ENCODE measurements around the gene TLE1.

DNA sequence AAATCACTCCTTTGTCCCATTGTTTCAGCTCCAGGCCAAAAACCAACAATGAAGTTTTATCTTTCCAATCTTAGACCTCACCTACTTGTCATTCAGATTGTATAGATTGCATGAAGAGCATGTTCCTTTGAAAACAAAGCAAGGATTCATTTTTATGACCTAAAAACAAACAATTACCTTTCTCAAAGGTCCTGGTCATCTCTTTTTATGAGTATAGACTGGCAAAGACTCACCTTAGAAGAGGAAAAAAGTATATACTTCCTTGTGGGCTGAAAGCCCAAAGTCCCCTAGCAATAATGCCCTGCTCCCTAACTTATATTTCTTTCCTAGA, 28.4 kb upstream of the TLE1 start:
- TF ChIP-seq, protein P1, sequence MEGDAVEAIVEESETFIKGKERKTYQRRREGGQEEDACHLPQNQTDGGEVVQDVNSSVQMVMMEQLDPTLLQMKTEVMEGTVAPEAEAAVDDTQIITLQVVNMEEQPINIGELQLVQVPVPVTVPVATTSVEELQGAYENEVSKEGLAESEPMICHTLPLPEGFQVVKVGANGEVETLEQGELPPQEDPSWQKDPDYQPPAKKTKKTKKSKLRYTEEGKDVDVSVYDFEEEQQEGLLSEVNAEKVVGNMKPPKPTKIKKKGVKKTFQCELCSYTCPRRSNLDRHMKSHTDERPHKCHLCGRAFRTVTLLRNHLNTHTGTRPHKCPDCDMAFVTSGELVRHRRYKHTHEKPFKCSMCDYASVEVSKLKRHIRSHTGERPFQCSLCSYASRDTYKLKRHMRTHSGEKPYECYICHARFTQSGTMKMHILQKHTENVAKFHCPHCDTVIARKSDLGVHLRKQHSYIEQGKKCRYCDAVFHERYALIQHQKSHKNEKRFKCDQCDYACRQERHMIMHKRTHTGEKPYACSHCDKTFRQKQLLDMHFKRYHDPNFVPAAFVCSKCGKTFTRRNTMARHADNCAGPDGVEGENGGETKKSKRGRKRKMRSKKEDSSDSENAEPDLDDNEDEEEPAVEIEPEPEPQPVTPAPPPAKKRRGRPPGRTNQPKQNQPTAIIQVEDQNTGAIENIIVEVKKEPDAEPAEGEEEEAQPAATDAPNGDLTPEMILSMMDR (IDR thresholded peaks at IDR 0.05) = no peak
- no peak for TF ChIP-seq POLR2AphosphoS5 (IDR thresholded peaks at IDR 0.05)
- no peak for TF ChIP-seq POLR2A (IDR thresholded peaks at IDR 0.05)
- no peak for TF ChIP-seq EP300 (IDR thresholded peaks at IDR 0.05)

Measured in gastroesophageal sphincter (tissue), 3 donors.